Activated CD8-positive, alpha-beta memory T cell treated with anti-CD3 and anti-CD28 coated beads for 48 hours (primary cell): ENCODE measurements around the gene MPPED2.

Source experiments
- DNase-seq, 3 experiments: peaks; one replicate each; pipeline ENCODE4 v3.0.0-alpha.2; 2020; ENCODE audit warnings: low read depth in 2 of 3, low spot score in 2 of 3

Gene MPPED2

DNA sequence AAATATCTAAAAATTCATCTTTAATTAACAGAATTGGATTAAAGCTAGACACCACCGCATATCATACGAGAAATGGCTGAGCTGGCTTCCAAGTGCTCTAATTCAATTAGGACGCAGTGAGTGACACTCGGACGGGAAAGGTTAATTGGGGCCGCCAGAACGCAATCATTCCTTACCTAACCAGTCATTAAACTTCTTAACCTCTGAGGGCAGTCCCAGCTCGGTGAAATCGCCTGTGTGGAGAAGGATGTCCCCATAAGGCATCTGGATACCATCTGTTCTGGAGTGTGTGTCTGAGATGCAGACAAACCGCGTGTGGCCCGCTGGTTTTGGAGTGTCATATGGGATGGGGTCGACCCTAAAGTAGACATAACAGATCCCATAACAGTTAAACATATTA is 50.3 kb downstream of the MPPED2 start:
- DNase-seq: no peak

DNA sequence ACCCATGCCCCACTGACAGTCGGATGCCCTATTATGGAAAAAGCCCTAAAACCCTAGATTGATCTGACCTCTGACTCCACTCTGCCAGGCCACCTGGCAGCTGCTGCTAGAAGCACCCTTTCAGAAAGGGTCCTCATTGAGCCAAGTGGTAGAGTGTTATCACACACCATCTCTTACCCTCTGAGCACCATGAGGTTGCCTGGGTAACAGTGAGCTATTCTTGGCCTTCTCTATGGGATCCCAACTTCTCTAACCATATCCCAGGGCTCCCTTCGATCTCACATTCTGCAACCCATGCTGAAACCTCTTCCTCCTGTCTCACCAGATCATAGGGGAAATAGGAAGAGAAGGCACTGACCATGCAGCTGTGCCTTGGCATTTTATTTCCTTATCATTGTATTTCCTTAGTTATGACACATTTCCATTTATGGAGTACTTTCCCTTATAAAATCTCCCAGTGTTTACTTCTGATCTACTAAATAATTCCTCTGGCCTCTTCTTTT is 52.7 kb downstream of the MPPED2 start:
- no peak for DNase-seq

DNA sequence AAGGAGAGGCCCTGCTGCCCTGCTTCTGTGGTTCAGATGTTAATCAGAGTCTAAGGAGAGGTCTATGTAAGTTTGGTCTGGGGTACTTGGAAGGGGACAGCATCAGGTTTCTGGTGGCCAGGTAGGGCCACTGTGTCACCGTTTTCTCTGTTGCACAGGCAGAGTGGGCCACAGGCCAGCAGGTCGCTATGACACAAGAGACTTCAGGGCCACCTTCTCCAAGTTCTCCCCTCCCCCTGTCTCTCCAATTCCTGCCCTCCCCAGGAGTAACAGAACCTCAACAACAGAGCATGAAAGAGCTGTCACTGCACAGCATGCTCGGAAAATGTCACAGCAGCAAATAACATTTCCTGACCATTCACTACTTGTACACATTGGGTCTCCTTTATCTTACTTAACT is 58.6 kb downstream of the MPPED2 start:
- DNase-seq: no peak

DNA sequence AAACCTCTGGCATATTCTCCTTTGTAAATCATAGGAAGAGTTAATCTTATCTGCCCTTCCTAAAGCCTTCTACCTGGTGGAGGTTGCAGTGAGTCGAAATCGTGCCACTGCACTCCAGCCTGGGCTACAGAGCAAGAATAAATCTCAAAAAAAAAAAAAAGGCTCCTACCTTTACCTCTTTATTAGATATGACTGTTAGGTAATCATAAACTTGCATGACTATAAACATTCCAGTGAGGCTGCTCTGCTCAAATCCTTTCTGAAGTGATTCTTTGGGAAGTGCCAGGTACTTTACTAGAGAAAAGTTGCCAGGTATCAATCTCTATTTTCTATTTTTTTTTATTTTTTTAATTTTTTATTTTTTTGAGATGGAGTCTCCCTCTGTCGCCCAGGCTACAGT is 59.6 kb downstream of the MPPED2 start:
- no peak for DNase-seq

DNA sequence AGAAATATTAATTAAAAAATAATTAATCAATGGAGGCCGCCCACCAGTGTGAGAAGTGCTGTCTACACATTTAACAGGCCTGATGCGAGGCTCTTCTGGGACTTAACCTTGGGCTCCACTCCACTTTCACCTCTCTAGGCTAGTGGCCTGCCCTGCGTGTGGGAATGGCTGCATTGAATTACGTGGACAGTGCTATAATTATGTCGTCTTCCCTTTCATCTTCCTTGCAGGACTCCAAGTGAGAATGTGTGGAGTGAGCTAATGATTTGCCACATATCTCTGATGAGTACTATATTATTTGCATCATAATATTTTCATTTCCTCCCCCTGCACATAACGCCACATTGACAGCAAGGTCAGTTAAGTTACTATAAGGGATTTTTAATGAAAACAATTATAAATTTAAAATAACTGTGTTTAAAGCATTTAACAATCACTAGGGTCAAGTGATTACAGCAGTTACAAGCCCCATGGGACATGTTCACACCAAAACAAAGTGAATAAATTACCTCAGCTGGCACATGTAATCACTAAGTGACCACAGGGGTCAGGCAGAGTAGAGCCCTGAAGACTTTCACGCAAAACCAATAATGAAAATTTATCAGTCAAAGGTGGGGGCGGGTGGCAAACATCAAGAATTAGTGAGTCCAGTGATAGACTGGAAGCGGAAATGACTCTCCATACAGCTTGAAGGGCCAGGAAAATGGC is 63.5 kb downstream of the MPPED2 start:
- no peak for DNase-seq

DNA sequence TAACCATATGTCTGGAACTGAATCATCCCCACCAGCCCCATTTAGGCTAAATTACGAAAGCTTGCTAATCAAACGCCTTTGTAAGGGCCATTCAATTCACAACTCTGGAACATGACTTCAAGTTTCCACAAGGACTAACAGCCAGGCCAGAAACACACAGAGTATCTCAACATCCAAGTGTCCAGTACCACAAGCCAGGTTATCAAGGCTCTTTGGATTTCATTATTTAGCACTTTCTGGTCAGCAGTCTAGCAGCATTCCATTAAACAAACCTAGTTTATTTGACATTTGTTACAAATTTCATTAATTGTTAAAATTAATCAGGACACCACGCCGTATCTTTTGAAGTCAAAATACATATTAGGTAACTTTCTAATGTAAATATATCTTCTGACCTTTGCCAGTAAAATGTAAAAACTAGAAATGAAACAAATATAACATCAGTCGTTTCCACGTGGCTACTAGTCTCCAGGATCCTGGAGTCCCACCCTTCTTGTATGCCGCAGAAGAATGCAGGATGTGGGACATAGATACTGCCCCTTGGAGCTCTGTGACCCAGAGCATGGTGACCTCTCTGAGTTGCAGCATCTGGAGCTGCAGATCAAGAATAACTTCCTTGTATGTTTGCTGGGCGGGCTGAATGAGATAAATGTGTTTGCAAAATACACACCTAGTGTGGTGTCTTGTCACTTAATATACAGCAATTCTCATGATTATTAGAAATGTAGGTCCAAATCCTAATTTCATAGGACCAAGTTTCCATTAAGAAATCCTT is 64.7 kb downstream of the MPPED2 start:
- no peak for DNase-seq

DNA sequence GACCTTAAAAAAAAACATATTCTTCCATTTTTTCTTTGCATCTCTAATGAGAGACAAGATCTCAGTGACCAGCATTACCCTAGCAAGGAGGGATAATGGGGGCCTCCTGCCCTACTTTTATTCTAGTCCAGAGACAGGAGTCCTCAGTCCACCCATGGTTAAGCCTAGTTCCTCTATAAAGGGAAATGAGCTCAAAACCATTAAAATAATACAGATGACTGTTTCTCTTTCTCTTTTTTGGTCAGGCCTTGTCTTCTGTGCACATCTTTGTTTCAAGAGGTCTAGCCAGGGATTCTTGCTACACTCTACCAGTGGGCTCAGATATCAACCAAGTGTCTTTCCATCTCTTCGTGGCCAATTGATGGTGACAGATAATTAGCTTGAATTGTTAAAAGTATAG is 73.1 kb downstream of the MPPED2 start:
- DNase-seq: no peak

DNA sequence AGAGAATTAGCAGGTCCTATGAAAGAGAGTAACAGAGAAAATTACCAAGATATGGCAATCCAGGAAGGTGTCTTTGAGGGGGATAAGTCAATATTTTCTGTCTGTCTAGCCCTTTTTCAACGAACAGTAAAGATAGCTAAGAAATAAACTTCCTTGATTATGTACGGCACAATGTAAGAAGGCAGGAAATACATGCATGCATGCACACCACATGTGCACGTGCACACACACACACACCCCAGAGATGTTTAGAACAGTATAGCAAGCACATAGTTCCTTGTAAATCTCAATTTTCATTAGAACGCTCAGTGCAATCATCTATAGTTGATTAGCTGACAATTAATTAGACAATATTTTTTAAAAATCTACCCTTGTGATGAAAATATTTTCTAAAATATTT is 74.7 kb downstream of the MPPED2 start:
- DNase-seq: no peak

DNA sequence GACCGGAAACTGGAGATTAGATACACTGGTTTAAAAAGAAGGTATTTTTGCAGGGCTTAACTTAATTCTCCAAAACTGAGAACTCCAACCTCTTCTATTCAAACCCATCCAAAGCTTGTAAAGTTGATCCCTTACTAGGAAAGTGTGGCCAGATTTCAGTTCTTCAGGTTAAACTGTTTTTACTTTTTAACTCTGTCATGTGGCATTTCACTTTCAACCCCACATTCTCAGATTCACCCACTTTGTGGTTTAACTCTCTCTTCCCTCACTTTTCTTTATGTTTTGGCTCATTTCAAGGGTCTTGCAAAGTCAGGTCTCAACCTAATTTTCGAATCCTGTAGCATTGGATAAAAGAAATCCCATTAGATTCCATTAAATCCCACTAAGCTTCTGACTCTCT is 75.4 kb downstream of the MPPED2 start:
- no peak for DNase-seq

DNA sequence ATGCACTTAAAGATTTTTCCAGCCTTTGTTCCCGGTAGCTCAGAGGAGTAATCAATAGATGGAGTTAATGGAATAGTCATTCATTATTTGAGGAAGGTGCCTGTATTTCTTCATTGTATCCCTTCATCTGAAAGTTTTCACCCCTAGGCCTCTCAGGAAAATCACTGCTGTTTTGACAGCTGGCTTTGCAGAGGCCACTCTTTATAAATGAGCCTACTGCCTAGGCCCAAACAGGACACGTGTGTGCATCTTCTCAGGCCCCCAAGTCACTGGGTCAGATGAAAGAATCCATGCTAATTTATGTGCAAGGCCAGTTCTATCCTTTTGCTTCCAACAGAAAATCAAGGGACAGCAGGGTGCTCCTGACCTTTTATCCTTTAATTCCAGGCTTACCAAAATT is 76.8 kb downstream of the MPPED2 start:
- DNase-seq: no peak

DNA sequence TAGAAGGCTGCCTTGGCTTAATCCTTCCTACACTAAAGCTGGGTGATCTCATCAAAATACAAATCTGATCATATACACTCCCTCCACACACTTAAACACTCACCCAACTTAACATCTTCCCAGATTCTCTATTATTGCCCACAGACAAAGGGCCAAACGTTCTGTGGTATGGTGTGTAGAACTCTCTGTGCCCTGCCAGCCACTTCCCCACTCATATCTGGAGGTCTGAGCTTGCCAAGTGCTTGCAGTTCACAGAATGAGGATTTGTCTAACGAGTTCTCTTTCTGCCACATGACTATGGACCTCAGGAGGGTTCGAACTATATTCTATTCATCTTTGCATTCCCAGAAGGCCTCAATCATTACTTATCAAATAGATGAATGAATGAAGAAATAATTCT is 77.6 kb downstream of the MPPED2 start:
- no peak for DNase-seq

DNA sequence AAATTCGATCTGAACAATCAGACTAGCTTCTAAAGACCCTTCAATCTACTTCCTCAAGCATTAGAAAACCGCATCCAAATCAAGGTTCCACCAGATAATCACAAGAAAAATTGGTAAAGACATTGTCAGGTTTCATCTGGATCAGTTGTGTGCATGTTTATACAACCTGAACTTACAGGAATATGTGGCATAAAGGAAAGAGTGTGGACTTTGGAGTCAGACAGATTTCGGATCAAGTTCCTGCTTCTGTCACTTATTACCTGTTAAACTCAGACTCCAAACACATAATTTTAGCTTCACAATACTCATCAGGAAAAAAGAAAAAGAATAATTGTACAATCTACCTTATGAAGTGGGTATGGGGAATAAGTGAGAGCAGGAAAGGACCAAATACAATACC is 80.5 kb downstream of the MPPED2 start:
- DNase-seq: no peak

DNA sequence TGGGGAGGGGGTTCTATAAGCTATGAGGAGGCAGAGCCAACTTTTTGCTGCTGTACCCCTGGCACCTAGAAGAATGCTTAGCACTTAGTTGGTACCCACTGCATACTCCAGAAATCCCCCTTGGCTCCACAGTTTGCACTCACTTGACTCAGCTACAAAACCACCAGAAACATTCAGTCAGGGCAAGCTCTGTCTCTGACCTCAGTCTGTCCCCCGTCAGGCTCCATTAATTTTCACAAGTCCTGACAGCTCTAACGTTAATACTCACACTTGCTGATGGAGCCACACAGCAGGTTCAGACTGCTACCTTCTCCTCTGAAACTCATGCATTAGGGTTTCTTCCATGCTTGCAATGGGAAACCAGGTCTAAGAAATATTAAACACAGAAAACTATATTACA is 81.7 kb downstream of the MPPED2 start:
- no peak for DNase-seq

DNA sequence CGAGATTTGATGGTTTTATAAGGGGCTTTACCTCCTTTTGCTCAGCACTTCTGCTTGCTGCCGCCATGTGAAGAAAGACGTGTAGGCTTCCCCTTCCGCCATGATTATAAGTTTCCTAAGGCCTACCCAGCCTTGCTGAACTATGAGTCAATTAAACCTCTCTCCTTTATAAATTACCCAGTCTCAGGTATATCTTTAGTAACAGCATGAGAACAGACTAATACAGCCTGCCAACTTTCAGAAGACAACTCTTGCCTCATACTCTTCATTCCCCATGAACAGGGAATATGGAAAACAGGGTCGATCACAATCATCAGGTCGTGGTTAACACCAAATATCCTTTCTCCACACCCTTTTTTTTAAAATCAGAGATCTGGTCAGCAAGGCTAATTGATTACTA is 83.0 kb downstream of the MPPED2 start:
- no peak for DNase-seq

DNA sequence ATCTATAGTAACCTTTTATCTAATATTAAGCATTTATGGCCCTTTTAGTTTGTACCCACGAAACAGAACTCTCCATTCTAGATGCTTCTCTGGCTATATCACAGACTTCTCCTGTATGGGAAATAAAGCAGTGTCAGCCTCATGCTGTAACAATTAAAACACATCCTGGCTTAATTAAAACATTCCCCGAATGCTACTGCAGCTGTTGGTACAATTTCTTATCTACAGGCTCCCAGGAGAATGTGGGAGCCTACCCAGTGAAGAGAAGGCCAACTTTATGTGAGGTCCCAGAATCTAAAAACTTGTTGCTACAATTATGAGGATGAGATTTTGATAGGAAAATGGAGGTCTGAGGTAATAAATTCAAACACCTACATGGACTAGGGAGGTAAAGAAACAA is 83.8 kb downstream of the MPPED2 start:
- no peak for DNase-seq

DNA sequence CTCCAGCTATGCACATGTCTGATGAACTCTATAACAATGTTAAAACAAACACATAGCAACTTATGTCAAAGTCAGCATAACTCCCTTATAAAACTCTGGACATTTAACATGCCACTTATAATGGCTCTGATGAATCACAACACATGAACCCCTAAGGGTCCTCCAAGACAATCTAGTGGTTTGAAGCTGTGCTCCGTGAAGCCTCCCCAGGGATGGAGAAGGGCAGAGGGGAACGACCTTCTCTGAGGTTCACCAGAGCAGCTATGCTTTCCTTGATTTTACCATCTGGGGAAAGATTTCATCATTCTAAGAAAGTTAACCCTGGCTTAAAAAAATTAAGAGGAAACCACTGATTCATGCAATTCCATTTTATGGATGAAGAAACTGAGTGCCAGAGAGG is 84.4 kb downstream of the MPPED2 start:
- no peak for DNase-seq

DNA sequence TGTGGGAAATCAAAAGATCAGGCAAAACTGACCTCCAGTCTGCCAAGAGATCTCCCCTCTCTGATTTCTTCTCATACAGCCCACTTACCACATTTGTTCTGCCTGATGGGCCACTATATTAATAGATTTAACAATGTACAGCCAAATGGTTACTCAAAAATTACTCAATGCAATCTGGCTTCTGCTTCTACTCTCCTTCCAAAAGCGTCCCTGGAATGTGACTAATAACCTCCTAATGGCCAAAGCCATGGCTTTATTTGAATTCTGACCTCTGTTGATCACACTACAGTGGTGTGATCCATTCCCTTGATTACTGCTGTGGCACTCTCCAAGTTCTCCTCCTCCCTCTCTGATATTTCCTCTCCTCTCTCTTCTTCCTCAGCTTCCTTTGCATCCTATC is 86.2 kb downstream of the MPPED2 start:
- no peak for DNase-seq

DNA sequence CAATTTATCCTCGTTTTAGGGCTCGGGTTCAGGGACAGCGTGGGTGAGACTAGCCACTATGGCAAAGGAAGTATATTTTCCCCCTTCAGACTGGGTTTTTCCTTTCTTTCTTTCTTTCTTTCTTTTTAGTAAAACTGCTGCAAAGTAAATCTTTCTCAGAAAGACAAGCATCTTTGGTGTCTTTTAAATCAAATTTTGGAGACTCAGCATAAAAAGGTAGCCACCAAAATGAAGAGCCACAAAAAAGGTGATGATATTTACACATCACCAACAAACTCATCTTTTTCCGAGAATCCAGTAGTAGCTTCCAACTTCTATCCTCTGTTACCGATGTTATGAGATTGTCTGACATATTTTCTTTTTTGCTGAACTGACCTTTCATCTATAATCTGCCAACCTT is 88.6 kb downstream of the MPPED2 start:
- no peak for DNase-seq

DNA sequence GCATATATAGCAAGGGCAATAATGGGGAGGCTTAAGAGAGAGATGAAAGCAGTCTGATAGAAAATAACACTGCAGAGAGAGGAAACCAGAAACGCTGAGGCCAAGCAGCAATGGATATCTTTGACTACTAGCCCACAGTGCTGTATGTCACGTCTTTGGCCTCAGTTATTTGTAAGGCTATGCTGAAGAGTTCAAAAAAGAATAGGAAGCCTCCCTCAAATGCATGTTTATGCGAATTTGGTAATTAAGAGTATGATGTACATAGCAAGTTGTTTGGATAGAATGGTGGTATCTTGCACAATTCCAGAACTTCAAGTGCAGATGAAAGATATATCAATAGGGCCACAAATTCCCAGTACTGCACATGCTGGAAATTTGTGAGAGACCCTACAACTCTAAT is 89.2 kb downstream of the MPPED2 start:
- no peak for DNase-seq

DNA sequence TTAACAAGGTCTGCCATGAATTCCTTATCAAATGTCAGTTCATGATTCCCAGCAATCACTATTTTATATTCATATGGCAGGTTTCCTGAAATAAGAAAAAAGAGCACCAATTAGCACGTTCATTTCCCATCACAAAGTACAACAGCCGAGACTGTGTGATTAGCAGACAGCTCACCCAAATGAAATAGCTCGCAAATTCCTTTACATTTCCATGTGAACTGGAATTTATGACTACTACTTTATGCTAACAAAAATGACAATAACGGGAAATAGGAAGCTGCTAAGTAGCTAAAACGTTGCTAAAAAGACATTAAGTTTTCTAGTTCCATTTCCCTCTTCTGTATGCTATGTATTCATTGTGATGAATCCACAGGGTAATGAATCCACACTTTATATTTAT is 90.7 kb downstream of the MPPED2 start:
- no peak for DNase-seq

DNA sequence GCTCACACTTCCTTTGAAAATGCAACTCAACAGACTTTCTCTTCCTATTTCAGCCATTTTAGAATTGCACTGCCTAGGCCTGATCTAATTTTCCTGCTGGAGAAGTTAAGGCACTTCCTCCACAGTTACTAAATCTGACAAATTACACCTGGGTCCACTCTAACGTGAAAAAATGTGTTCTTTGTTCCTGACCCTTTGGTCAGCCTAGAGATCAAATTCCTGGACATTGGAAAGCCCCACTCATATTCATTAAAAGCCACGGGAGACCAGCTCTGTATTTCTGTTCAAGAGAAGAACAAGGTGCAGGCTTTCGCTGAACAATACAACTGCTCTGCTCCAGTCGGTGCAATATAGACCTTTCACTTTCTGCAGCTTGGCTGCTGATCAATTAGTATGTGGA is 96.6 kb downstream of the MPPED2 start:
- DNase-seq: no peak

DNA sequence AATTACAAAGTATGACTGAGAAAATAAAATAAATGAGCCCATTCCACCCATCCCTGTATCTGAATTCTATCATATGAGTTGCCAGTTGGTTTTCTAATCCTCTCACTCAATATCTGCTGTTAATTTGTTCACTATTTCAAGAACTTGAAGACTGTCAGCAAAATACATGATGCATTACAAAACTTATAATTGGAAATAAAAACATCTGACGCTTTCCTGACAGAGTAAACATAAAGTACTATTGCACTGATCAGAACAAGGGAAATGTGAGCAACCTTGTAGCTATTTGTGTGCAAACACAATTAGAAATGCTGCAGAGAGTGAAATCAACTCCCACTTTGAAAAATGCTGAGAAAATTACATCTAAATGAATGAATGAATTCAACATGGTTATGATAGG is 97.1 kb downstream of the MPPED2 start:
- no peak for DNase-seq
